TTC549 (cell line): Measurements from ENCODE around the gene RPH3AL.
"Not testable (repeated sequence)": the region's sequence is repeated elsewhere in the genome, so short reads cannot be mapped to it uniquely, and the experiment has no call there.

ENCODE experiments used
- FAIRE-seq: peaks from 2 replicates; lab custom pipeline; 2012; peaks lifted over from hg19 to GRCh38; lab: Jason Lieb, UNC

The RPH3AL gene

GRCh38 chr17:223723-224471 lies 128.7 kb downstream of the RPH3AL start:
- no peak for FAIRE-seq

GRCh38 chr17:222172-222571 lies 130.4 kb downstream of the RPH3AL start:
- FAIRE-seq: no peak

- FAIRE-seq: no peak
Observed at GRCh38 chr17:219696-220095, 132.9 kb downstream of the RPH3AL start.

- no peak for FAIRE-seq
Observed at GRCh38 chr17:218432-219110, 134.0 kb downstream of the RPH3AL start.

- no peak for FAIRE-seq
Observed at GRCh38 chr17:216625-217024, 136.0 kb downstream of the RPH3AL start.

- FAIRE-seq: not testable (repeated sequence)
Observed at GRCh38 chr17:215563-216478, 136.8 kb downstream of the RPH3AL start.

GRCh38 chr17:214881-215331 lies 137.7 kb downstream of the RPH3AL start:
- FAIRE-seq: no peak

GRCh38 chr17:213286-214105 lies 139.1 kb downstream of the RPH3AL start:
- no peak for FAIRE-seq

GRCh38 chr17:210402-210801 lies 142.2 kb downstream of the RPH3AL start:
- no peak for FAIRE-seq

- FAIRE-seq: no peak
Observed at GRCh38 chr17:208429-208828, 144.2 kb downstream of the RPH3AL start.

GRCh38 chr17:207775-208174 lies 144.8 kb downstream of the RPH3AL start:
- no peak for FAIRE-seq

GRCh38 chr17:206941-207560 lies 145.6 kb downstream of the RPH3AL start:
- FAIRE-seq: no peak

- not testable (repeated sequence) for FAIRE-seq
Observed at GRCh38 chr17:206484-206883, 146.1 kb downstream of the RPH3AL start.

- no peak for FAIRE-seq
Observed at GRCh38 chr17:205817-206216, 146.8 kb downstream of the RPH3AL start.

GRCh38 chr17:205148-205669 lies 147.4 kb downstream of the RPH3AL start:
- FAIRE-seq: no peak

- FAIRE-seq: no peak
Observed at GRCh38 chr17:204427-205147, 148.0 kb downstream of the RPH3AL start.

- no peak for FAIRE-seq
Observed at GRCh38 chr17:202501-202951, 150.1 kb downstream of the RPH3AL start.

GRCh38 chr17:201736-202135 lies 150.9 kb downstream of the RPH3AL start:
- FAIRE-seq: not testable (repeated sequence)

- FAIRE-seq: not testable (repeated sequence)
Observed at GRCh38 chr17:201257-201656, 151.3 kb downstream of the RPH3AL start.

GRCh38 chr17:200586-200985 lies 152.0 kb downstream of the RPH3AL start:
- no peak for FAIRE-seq
